Endothelial cell of umbilical vein (primary cell): ENCODE measurements around the gene RIPOR3. TPM values are rescaled to one million over a fixed set of nuclear protein-coding genes. Genes with fewer than 3 reads are reported as not detected.

Experiments
- Bru-seq: library from RNA; stranded (reverse); fragments of 400-500 nt; gene quantifications from one replicate; lab custom pipeline; 2021; lab: Mats Ljungman, UMichigan
- BruChase-seq, 2 experiments: library from RNA; stranded (reverse); fragments of 400-500 nt; gene quantifications; one replicate each; lab custom pipeline; 2021; lab: Mats Ljungman, UMichigan
- BruUV-seq: library from RNA; stranded (reverse); fragments of 400-500 nt; replicated peaks from 2 replicates; lab custom pipeline; 2021; lab: Mats Ljungman, UMichigan
- CTCF ChIA-PET: fragments of 300-600, 350-600 bp; sonication (Branson Sonifier 250); formaldehyde crosslinking; loops from one replicate; lab custom pipeline; 2021; ENCODE audit warnings: antibody characterized with exemption, inconsistent platforms; lab: Charles Lee
- POLR2A ChIA-PET: fragments of 300-600, 350-600 bp; sonication (Branson Sonifier 250); formaldehyde crosslinking; loops from one replicate; lab custom pipeline; 2021; ENCODE audit warnings: antibody characterized with exemption, inconsistent platforms; lab: Charles Lee
- DNase-seq: peaks from one replicate; pipeline ENCODE4 v3.0.0-alpha.2; 2011; ENCODE audit warnings: low read depth, low spot score
- FAIRE-seq: peaks from 2 replicates; lab custom pipeline; 2011; peaks lifted over from hg19 to GRCh38; lab: Jason Lieb, UNC
- H2AFZ ChIP-seq: 2 replicates; pipeline ENCODE4 v1.6.0; 2012; ENCODE audit warnings: low read depth, low read length, control low read depth, inconsistent platforms
- H3K27ac ChIP-seq: 2 replicates; pipeline ENCODE4 v1.5.1; 2011; ENCODE audit warnings: low read depth, mild to moderate bottlenecking, control low read depth, low read length, moderate library complexity; ENCODE audit not compliant: insufficient read depth
- H3K27me3 ChIP-seq, 2 experiments: 2 replicates each; pipeline versions ENCODE4 v1.6.0 to v1.6.1; 2011; ENCODE audit warnings: low read length in 2 of 2, mixed read lengths in 1 of 2; ENCODE audit not compliant: control insufficient read depth in 2 of 2, insufficient read depth in 2 of 2
- H3K36me3 ChIP-seq, 2 experiments: 2 replicates in 1 of 2; 3 replicates in 1 of 2; pipeline ENCODE4 v1.5.1; 2011; ENCODE audit warnings: low read length in 2 of 2, mild to moderate bottlenecking in 1 of 2, moderate library complexity in 1 of 2; ENCODE audit not compliant: control insufficient read depth in 2 of 2, insufficient read depth in 2 of 2; ENCODE audit errors: extremely low read depth in 1 of 2
- H3K4me1 ChIP-seq: 3 replicates; pipeline ENCODE4 v1.5.1; 2011; ENCODE audit warnings: mild to moderate bottlenecking, low read length; ENCODE audit not compliant: control insufficient read depth, insufficient read depth; ENCODE audit errors: extremely low read depth
- H3K4me2 ChIP-seq: 2 replicates; pipeline ENCODE4 v1.6.1; 2011; ENCODE audit warnings: low read length, control low read depth, mixed read lengths; ENCODE audit not compliant: insufficient read depth
- H3K4me3 ChIP-seq, 3 experiments: fragments of 200-600 bp in 1 of 3; sonication (generic), shearing (Covaris generic) in 1 of 3; replicated peaks in 1 of 3; 2 replicates each; pipeline ENCODE4 v1.5.1; 2011 to 2016; ENCODE audit warnings: control low read depth in 3 of 3, low read length in 3 of 3, mild to moderate bottlenecking in 2 of 3, inconsistent platforms in 1 of 3, low read depth in 1 of 3, moderate library complexity in 1 of 3; ENCODE audit not compliant: insufficient read depth in 1 of 3
- H3K79me2 ChIP-seq: 2 replicates; pipeline ENCODE4 v1.6.0; 2012; ENCODE audit warnings: low read length, inconsistent platforms; ENCODE audit not compliant: control insufficient read depth, insufficient read depth
- H3K9ac ChIP-seq: replicated peaks from 2 replicates; pipeline ENCODE3; 2011; ENCODE audit warnings: low read length, control low read depth; ENCODE audit not compliant: insufficient read depth; ENCODE audit errors: extremely low read depth
- H3K9me1 ChIP-seq: replicated peaks from 3 replicates; pipeline ENCODE4 v1.6.0; 2011; ENCODE audit warnings: mild to moderate bottlenecking, low read length; ENCODE audit not compliant: control insufficient read depth, insufficient read depth; ENCODE audit errors: extremely low read depth
- H3K9me3 ChIP-seq: replicated peaks from 2 replicates; pipeline ENCODE4 v1.5.1; 2012; ENCODE audit warnings: low read length, inconsistent platforms; ENCODE audit not compliant: control insufficient read depth, insufficient read depth
- H4K20me1 ChIP-seq: replicated peaks from 2 replicates; pipeline ENCODE3; 2011; ENCODE audit warnings: mild to moderate bottlenecking, low read length; ENCODE audit not compliant: control insufficient read depth, insufficient read depth; ENCODE audit errors: extremely low read depth
- EZH2 ChIP-seq: IDR thresholded peaks from 2 replicates; pipeline ENCODE4 v1.6.1; 2012; ENCODE audit warnings: borderline replicate concordance, low read depth, mild to moderate bottlenecking, moderate library complexity, low read length, inconsistent platforms; ENCODE audit not compliant: severe bottlenecking
- FOS ChIP-seq: IDR thresholded peaks from 2 replicates; pipeline ENCODE4 v1.6.1; 2011; ENCODE audit warnings: mild to moderate bottlenecking, low read length, moderate library complexity, borderline replicate concordance; ENCODE audit not compliant: insufficient read depth
- GATA2 ChIP-seq: IDR thresholded peaks from 2 replicates; pipeline ENCODE4 v1.7.0; 2011; ENCODE audit warnings: low read depth, mild to moderate bottlenecking, moderate library complexity, mixed read lengths, low read length; ENCODE audit not compliant: insufficient read length, insufficient read depth
- JUN ChIP-seq: IDR thresholded peaks from 2 replicates; pipeline ENCODE4 v1.6.1; 2011; ENCODE audit warnings: borderline replicate concordance, low read depth; ENCODE audit not compliant: insufficient read length, insufficient read depth
- MYC ChIP-seq: IDR thresholded peaks from one replicate; pipeline ENCODE4 v1.6.1; 2011; ENCODE audit warnings: mild to moderate bottlenecking, low read depth, low read length
- POLR2A ChIP-seq: IDR thresholded peaks from 2 replicates; pipeline ENCODE4 v1.6.1; 2012; ENCODE audit warnings: low read depth, mild to moderate bottlenecking, control low read depth, low read length
- dilution Hi-C: fragments of 300-500 bp; cut with MboI; formaldehyde crosslinking; loops from one replicate; pipeline ENCODE4 v1.15.0; 2019; ENCODE audit warnings: low sequenced_read_pairs; ENCODE audit not compliant: extremely low pct_ligation_motif_present
- intact Hi-C: fragments of 100-400 bp; cut with micrococcal nuclease; formaldehyde crosslinking; loops from one replicate; pipeline ENCODE4 v1.10.0; 2022
- long read RNA-seq: library from polyadenylated mRNA; stranded (forward); transcript quantifications from one replicate; pipeline ENCODE4 v2.0.0, GENCODE V29; 2021
- polyA minus RNA-seq, 3 experiments: library from RNA; depleted of rRNA, polyadenylated mRNA; stranded (reverse); fragments of >200 nt; gene quantifications; 1 replicate in 1 of 3; 2 replicates in 2 of 3; pipeline ENCODE4 v1.2.3, GENCODE V29; 2011
- polyA plus RNA-seq, 4 experiments: library from polyadenylated mRNA; depleted of rRNA in 3 of 4; stranded (reverse) in 3 of 4; unstranded in 1 of 4; fragments of >200 nt; gene quantifications; 2 replicates each; pipeline versions ENCODE4 v1.2.1 to v1.2.3, GENCODE V29; 2011 to 2012; ENCODE audit warnings: missing spikeins in 1 of 4
- total RNA-seq: library from RNA; stranded (reverse); gene quantifications from 2 replicates; pipeline ENCODE4 v1.2.3, GENCODE V29; 2021
- TF ChIP-seq, protein P1 (sequence below), 2 donors: IDR thresholded peaks; 1 replicate in 1 of 2; 2 replicates in 1 of 2; pipeline ENCODE4 v1.5.1; 2011; ENCODE audit warnings: low read length in 2 of 2, mild to moderate bottlenecking in 2 of 2, moderate library complexity in 2 of 2, control low read depth in 1 of 2, inconsistent platforms in 1 of 2, low read depth in 1 of 2; ENCODE audit not compliant: insufficient read depth in 1 of 2; ENCODE audit errors: extremely low read depth in 1 of 2
- TF ChIP-seq, protein P2 (sequence below): IDR thresholded peaks from 2 replicates; pipeline ENCODE4 v1.6.1; 2011; ENCODE audit not compliant: insufficient read depth, insufficient read length

Gene RIPOR3, protein sequence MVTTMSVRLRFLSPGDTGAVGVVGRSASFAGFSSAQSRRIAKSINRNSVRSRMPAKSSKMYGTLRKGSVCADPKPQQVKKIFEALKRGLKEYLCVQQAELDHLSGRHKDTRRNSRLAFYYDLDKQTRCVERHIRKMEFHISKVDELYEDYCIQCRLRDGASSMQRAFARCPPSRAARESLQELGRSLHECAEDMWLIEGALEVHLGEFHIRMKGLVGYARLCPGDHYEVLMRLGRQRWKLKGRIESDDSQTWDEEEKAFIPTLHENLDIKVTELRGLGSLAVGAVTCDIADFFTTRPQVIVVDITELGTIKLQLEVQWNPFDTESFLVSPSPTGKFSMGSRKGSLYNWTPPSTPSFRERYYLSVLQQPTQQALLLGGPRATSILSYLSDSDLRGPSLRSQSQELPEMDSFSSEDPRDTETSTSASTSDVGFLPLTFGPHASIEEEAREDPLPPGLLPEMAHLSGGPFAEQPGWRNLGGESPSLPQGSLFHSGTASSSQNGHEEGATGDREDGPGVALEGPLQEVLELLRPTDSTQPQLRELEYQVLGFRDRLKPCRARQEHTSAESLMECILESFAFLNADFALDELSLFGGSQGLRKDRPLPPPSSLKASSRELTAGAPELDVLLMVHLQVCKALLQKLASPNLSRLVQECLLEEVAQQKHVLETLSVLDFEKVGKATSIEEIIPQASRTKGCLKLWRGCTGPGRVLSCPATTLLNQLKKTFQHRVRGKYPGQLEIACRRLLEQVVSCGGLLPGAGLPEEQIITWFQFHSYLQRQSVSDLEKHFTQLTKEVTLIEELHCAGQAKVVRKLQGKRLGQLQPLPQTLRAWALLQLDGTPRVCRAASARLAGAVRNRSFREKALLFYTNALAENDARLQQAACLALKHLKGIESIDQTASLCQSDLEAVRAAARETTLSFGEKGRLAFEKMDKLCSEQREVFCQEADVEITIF
- total RNA-seq: not detected in 2 replicates
- polyA plus RNA-seq: not detected in 2 replicates
- not detected in 2 replicates for polyA plus RNA-seq (2011; cell fraction: cytosol; rRNA removed)
- not detected in 2 replicates for polyA plus RNA-seq (2011; cell fraction: nucleus; rRNA removed)
- polyA plus RNA-seq (2012): 0.32 and 0.52 TPM in 2 replicates
- polyA minus RNA-seq: 0.12 and 0.62 TPM in 2 replicates
- not detected for polyA minus RNA-seq (2011; cell fraction: cytosol; rRNA and poly(A)+ RNA removed)
- not detected in 2 replicates for polyA minus RNA-seq (2011; cell fraction: nucleus; rRNA and poly(A)+ RNA removed)
- percentile 1 among the genes with signal in this experiment for Bru-seq, nascent RNA
- BruChase-seq, experiment 1, labeled RNA remaining after a 6-hour chase: percentile 1 among the genes with signal in this experiment
- not detected for BruChase-seq, experiment 2, labeled RNA remaining after a 2-hour chase
- long read RNA-seq, partial matches to known transcripts: 0 of 3 reads
- long read RNA-seq, other reads (novel, unspliced or antisense): 3 of 3 reads

DNA sequence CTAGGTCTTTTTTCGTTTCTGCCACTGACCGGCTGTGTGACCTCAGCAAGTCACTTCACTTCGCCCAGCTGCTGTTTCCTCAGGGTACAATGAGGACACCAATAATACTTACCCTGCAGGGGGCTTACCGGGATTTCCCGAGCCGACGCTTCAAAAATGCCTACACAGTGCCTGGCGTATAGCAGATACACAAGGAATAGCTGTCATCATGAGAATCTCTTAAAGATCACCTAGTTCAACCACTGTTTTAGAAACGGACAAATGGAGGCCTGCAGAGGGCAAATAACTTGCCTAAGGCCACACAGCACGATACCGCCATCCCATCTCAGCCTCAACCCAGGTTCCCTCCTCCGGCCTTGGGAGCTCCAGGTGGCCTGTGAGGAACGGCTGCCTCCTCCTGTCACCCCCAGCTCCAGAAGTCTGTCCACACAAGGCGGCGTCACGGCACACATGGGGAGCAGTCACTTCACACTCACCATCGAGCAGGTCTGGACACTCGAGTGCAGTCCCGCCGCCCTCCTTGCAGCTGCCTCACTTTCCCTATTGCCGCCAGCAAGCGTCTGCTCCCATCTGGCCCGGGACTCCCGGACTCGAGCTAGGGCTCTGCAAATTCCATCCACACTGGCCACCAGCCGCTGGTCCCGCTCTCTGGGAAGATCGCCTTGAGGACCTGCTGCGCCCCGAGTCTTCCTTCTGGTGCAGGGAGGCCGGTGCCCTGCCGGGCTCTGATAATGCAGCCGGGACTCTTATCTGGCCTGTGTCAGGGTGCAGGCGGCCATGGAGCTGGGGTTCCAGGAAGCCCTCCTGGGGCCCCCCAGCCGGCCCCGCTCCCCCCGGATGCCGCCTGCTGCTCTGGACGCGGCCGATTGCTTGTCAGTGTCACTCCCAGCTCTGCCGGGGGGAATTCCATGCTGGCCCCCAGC, at the start of gene RIPOR3:
Gene RIPOR3, minus strand, starts transcription at position 893 of the 923 bp plus-strand sequence. Its CDS starts 414 bp downstream, at position 479.
- CTCF ChIA-PET: interaction anchor here (1.3 kb wide), 1 partner anchor 59 kb away, joined by 4 read pairs; no protein-coding TSS in a partner anchor
- H3K4me2 ChIP-seq: no peak within 1 kb of the TSS
- intact Hi-C loops: no loop called here

More for the DNA sequence above, at the start of gene RIPOR3:
- TF ChIP-seq MYC (no peak), GATA2 (no peak), JUN (no peak), FOS (no peak), EZH2 (peak; percentile 76), POLR2A (no peak)
- TF ChIP-seq, protein P1, sequence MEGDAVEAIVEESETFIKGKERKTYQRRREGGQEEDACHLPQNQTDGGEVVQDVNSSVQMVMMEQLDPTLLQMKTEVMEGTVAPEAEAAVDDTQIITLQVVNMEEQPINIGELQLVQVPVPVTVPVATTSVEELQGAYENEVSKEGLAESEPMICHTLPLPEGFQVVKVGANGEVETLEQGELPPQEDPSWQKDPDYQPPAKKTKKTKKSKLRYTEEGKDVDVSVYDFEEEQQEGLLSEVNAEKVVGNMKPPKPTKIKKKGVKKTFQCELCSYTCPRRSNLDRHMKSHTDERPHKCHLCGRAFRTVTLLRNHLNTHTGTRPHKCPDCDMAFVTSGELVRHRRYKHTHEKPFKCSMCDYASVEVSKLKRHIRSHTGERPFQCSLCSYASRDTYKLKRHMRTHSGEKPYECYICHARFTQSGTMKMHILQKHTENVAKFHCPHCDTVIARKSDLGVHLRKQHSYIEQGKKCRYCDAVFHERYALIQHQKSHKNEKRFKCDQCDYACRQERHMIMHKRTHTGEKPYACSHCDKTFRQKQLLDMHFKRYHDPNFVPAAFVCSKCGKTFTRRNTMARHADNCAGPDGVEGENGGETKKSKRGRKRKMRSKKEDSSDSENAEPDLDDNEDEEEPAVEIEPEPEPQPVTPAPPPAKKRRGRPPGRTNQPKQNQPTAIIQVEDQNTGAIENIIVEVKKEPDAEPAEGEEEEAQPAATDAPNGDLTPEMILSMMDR (IDR thresholded peaks at IDR 0.05; ENCODE audit: extremely low read depth in 1 of 2, insufficient read depth in 1 of 2, low read depth in 1 of 2, low read length in 2 of 2): no peak
- TF ChIP-seq, protein P2, sequence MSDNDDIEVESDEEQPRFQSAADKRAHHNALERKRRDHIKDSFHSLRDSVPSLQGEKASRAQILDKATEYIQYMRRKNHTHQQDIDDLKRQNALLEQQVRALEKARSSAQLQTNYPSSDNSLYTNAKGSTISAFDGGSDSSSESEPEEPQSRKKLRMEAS: no peak
- no peak within 1 kb of the TSS for H2AFZ ChIP-seq
- peaks cover 37 to 41% of the 10 kb centered on the region in 2 experiments for H3K27me3 ChIP-seq
- H3K27ac ChIP-seq: no peak within 1 kb of the TSS
- POLR2A ChIA-PET: interaction anchor here (0.7 kb wide), 1 partner anchor 172 kb away, joined by 4 read pairs; no protein-coding TSS in a partner anchor
- DNase-seq (no peak), FAIRE-seq (no peak)
- no peaks in the 10 kb centered on the region for H3K4me1 ChIP-seq
- H3K79me2 ChIP-seq: no peaks in the 10 kb centered on the region
- no peaks in the 10 kb centered on the region for H4K20me1 ChIP-seq
- BruUV-seq: no TSS peak
- H3K4me3 ChIP-seq: no peak within 1 kb of the TSS
- dilution Hi-C loops: no loop called here
- no peaks in the 10 kb centered on the region for H3K9me1 ChIP-seq
- no peaks in the 10 kb centered on the region for H3K9me3 ChIP-seq
- no peak within 1 kb of the TSS for H3K9ac ChIP-seq
- H3K36me3 ChIP-seq: no peaks in the 10 kb centered on the region
